SK-N-SH (cell line): ENCODE results near the gene IFITM1. TPM values are rescaled to one million over a fixed set of nuclear protein-coding genes. Genes with fewer than 3 reads are reported as not detected.

Experiments
- CTCF ChIA-PET: fragments of 300-600, 350-600 bp; formaldehyde crosslinking; extraction: SDS; loops from one replicate; lab custom pipeline; 2021; lab: Yijun Ruan, JAX
- POLR2A ChIA-PET: fragments of 350-600 bp; sonication (Branson Sonifier 250); formaldehyde crosslinking; extraction: SDS; loops from one replicate; lab custom pipeline; 2020; ENCODE audit warnings: antibody characterized with exemption, inconsistent platforms; lab: Yijun Ruan, JAX
- DNase-seq: peaks from one replicate; pipeline ENCODE4 v3.0.0; 2012
- H2AFZ ChIP-seq: fragments of 200-600 bp; sonication (generic); 2 replicates; pipeline ENCODE4 v1.8.1; 2016; ENCODE audit warnings: antibody characterized with exemption, mild to moderate bottlenecking, low read depth
- H3F3A ChIP-seq: fragments of 200-600 bp; sonication (generic); replicated peaks from 2 replicates; pipeline ENCODE3; 2016; ENCODE audit warnings: antibody characterized with exemption, mild to moderate bottlenecking; ENCODE audit not compliant: insufficient read depth
- H3K27ac ChIP-seq, 2 experiments: fragments of 200-500 bp in 1 of 2; fragments of 200-600 bp in 1 of 2; sonication (Bioruptor generic) in 1 of 2; sonication (generic), shearing (Covaris generic) in 1 of 2; 2 replicates each; pipeline versions ENCODE4 v1.5.1 to v1.6.1; 2014 to 2016; ENCODE audit warnings: low read depth in 2 of 2, inconsistent platforms in 1 of 2, low read length in 1 of 2, mild to moderate bottlenecking in 1 of 2, mixed read lengths in 1 of 2
- H3K27me3 ChIP-seq: fragments of 200-600 bp; sonication (generic), shearing (Covaris generic); 2 replicates; pipeline ENCODE4 v1.6.1; 2016; ENCODE audit warnings: mixed run types; ENCODE audit not compliant: insufficient read depth
- H3K36me3 ChIP-seq, 2 experiments: fragments of 200-500 bp in 1 of 2; fragments of 200-600 bp in 1 of 2; sonication (Bioruptor generic) in 1 of 2; sonication (generic) in 1 of 2; replicated peaks in 1 of 2; 2 replicates each; pipeline versions ENCODE3 to v1.5.1; 2014 to 2016; ENCODE audit warnings: low read length in 1 of 2, mild to moderate bottlenecking in 1 of 2; ENCODE audit not compliant: insufficient read depth in 2 of 2, control insufficient read depth in 1 of 2
- H3K4me1 ChIP-seq, 2 experiments: fragments of 200-500 bp in 1 of 2; fragments of 200-600 bp in 1 of 2; sonication (Bioruptor generic) in 1 of 2; sonication (generic), shearing (Covaris generic) in 1 of 2; 2 replicates each; pipeline versions ENCODE4 v1.5.1 to v1.6.1; 2014 to 2016; ENCODE audit warnings: low read depth in 1 of 2, low read length in 1 of 2, mixed run types in 1 of 2; ENCODE audit not compliant: insufficient read depth in 2 of 2, control insufficient read depth in 1 of 2
- H3K4me2 ChIP-seq: fragments of 200-600 bp; sonication (generic), shearing (Covaris generic); 2 replicates; pipeline ENCODE4 v1.6.1; 2017; ENCODE audit warnings: mixed run types
- H3K4me3 ChIP-seq, 2 experiments: fragments of 200-500 bp in 1 of 2; fragments of 200-600 bp in 1 of 2; sonication (Bioruptor generic) in 1 of 2; sonication (generic), shearing (Covaris generic) in 1 of 2; 2 replicates each; pipeline versions ENCODE4 v1.5.1 to v1.8.1; 2014 to 2016; ENCODE audit warnings: low read depth in 2 of 2, inconsistent platforms in 1 of 2, low read length in 1 of 2, mild to moderate bottlenecking in 1 of 2, mixed read lengths in 1 of 2, moderate library complexity in 1 of 2
- H3K79me2 ChIP-seq: fragments of 200-600 bp; sonication (generic); 2 replicates; pipeline ENCODE4 v1.8.1; 2017; ENCODE audit warnings: mild to moderate bottlenecking; ENCODE audit not compliant: insufficient read depth
- H3K9ac ChIP-seq: fragments of 200-600 bp; sonication (generic); 2 replicates; pipeline ENCODE4 v1.6.1; 2017; ENCODE audit warnings: mixed run types
- H3K9me2 ChIP-seq: fragments of 200-600 bp; sonication (generic); 2 replicates; pipeline ENCODE4 v1.6.1; 2017; ENCODE audit warnings: mixed run types
- H3K9me3 ChIP-seq: fragments of 200-600 bp; sonication (generic); 2 replicates; pipeline ENCODE4 v1.6.1; 2017; ENCODE audit warnings: mixed run types, mild to moderate bottlenecking, moderate library complexity
- H4K20me1 ChIP-seq: fragments of 200-600 bp; sonication (generic); 2 replicates; pipeline ENCODE4 v1.6.1; 2017; ENCODE audit warnings: mild to moderate bottlenecking, mixed run types; ENCODE audit not compliant: insufficient read depth
- CHD2 ChIP-seq: fragments of 150-350 bp; IDR thresholded peaks from 2 replicates; pipeline ENCODE4 v1.6.1; 2018; ENCODE audit warnings: low read length; ENCODE audit not compliant: partially characterized antibody
- ELF1 ChIP-seq: IDR thresholded peaks from 2 replicates; pipeline ENCODE4 v1.4.0; 2012
- EP300 ChIP-seq, 2 experiments: IDR thresholded peaks; 2 replicates each; pipeline versions ENCODE4 v1.4.0 to v1.6.1; 2012; ENCODE audit warnings: borderline replicate concordance in 1 of 2, low read depth in 1 of 2, low read length in 1 of 2
- FOSL2 ChIP-seq: IDR thresholded peaks from 2 replicates; pipeline ENCODE4 v1.4.0; 2012; ENCODE audit warnings: low read depth, mild to moderate bottlenecking, moderate library complexity, borderline replicate concordance
- FOXJ3 ChIP-seq: sonication (generic); formaldehyde crosslinking; IDR thresholded peaks from 2 replicates; pipeline ENCODE4 v1.5.1; 2020; ENCODE audit warnings: mild to moderate bottlenecking, missing genetic modification reagents
- GABPA ChIP-seq: IDR thresholded peaks from 2 replicates; pipeline ENCODE4 v1.4.0; 2012; ENCODE audit warnings: low read depth, mild to moderate bottlenecking
- JUND ChIP-seq: IDR thresholded peaks from 2 replicates; pipeline ENCODE4 v1.4.0; 2012
- MXI1 ChIP-seq: IDR thresholded peaks from 2 replicates; pipeline ENCODE4 v1.6.1; 2012; ENCODE audit warnings: mild to moderate bottlenecking, low read depth, low read length, improper control_type of control experiment
- NFIC ChIP-seq: IDR thresholded peaks from 2 replicates; pipeline ENCODE4 v1.4.0; 2012; ENCODE audit warnings: borderline replicate concordance
- PBX3 ChIP-seq: IDR thresholded peaks from 2 replicates; pipeline ENCODE4; 2012
- RAD21 ChIP-seq: IDR thresholded peaks from 2 replicates; pipeline ENCODE4 v1.6.1; 2012; ENCODE audit warnings: mild to moderate bottlenecking, low read length
- REST ChIP-seq: IDR thresholded peaks from 2 replicates; pipeline ENCODE4 v1.6.1; 2012; ENCODE audit warnings: mild to moderate bottlenecking, low read depth, low read length, moderate library complexity
- RFX5 ChIP-seq: IDR thresholded peaks from 2 replicates; pipeline ENCODE4 v1.6.1; 2012; ENCODE audit warnings: mild to moderate bottlenecking, improper control_type of control experiment, low read length
- SMC3 ChIP-seq: IDR thresholded peaks from 2 replicates; pipeline ENCODE4 v1.6.1; 2012; ENCODE audit warnings: low read depth, low read length, improper control_type of control experiment
- TCF12 ChIP-seq: IDR thresholded peaks from 2 replicates; pipeline ENCODE4 v1.4.0; 2012
- USF2 ChIP-seq: fragments of 150-350 bp; IDR thresholded peaks from 2 replicates; pipeline ENCODE4 v1.6.1; 2017; ENCODE audit warnings: antibody characterized with exemption, low read length, low read depth, borderline replicate concordance
- WGBS: methylation state at CpG from one replicate; pipeline ENCODE4 v1.1.6; 2017; ENCODE audit warnings: low lambda C conversion rate; 5-methylcytosine and 5-hydroxymethylcytosine counted together
- polyA plus RNA-seq, 3 experiments: library from polyadenylated mRNA; depleted of rRNA; stranded (reverse); fragments of >200 nt; gene quantifications; 2 replicates each; pipeline ENCODE4 v1.2.3, GENCODE V29; 2012

IFITM1 gene
- polyA plus RNA-seq, 1 of the 3 experiments (the other 2 are of a cell fraction) = 19.4 TPM

- POLR2A ChIA-PET = no interaction called here
- Histone ChIP-seq H2AFZ (no peak overlapping the region), H3F3A (no peaks in the 10 kb centered on the region), H3K27me3 (no peaks in the 10 kb centered on the region), H3K36me3 (no peaks in the 10 kb centered on the region), H4K20me1 (no peaks in the 10 kb centered on the region), H3K4me1 (no peaks in the 10 kb centered on the region; a peak in 1 of 4 replicates), H3K9ac (no peak overlapping the region), H3K4me2 (no peak overlapping the region), H3K4me3 (no peak overlapping the region), H3K9me2 (no peaks in the 10 kb centered on the region), H3K79me2 (no peaks in the 10 kb centered on the region), H3K27ac (no peak overlapping the region), H3K9me3 (no peaks in the 10 kb centered on the region)
- CTCF ChIA-PET = interaction anchor here (1.3 kb wide), 1 partner anchor 70 kb away, joined by 3 read pairs; no protein-coding TSS in a partner anchor
- TF ChIP-seq JUND (no peak), REST (no peak), NFIC (no peak), FOXJ3 (CRISPR knock-in tag) (no peak), EP300 (IDR thresholded peaks at IDR 0.05; ENCODE audit: borderline replicate concordance in 1 of 2, low read depth in 1 of 2, low read length in 1 of 2) (no peak), USF2 (no peak), PBX3 (no peak), CHD2 (no peak), RAD21 (no peak), MXI1 (no peak), RFX5 (no peak), SMC3 (no peak), FOSL2 (no peak), ELF1 (no peak), TCF12 (no peak), GABPA (no peak)
- WGBS = 95% methylated on average over 3 of the region's 3 CpGs
- DNase-seq = no peak
Observed at GRCh38 chr11:327581-327923, 13.7 kb downstream of the IFITM1 start.
